ENCODE measurements around the gene FBRSL1. TPM values are rescaled to one million over a fixed set of nuclear protein-coding genes. Genes with fewer than 3 reads are reported as not detected.

FBRSL1 gene
- total and polyA plus RNA-seq, 9 of the 15 experiments (the other 6 are each of a cell fraction or from before 2014, with no cell fraction given) = 0.24 to 129 (median 7.3) TPM

- peaks cover 0 to 66% of the 10 kb centered on the region in 2 experiments; a peak in 2 of 5 replicates for H3K4me1 ChIP-seq (replicated peaks in 1 of 2; ENCODE audit: control insufficient read depth in 2 of 2, insufficient read depth in 2 of 2, low read length in 2 of 2)
- FAIRE-seq = no peak
- no peaks in the 10 kb centered on the region for H3K9me3 ChIP-seq (replicated peaks; ENCODE audit: control insufficient read depth, insufficient read depth, low read depth, low read length)
- H3K79me2 ChIP-seq (ENCODE audit: control insufficient read depth, insufficient read depth, low read length) = 0 out of 3 replicates have a peak, but pooled peaks cover 3% of the 10 kb centered on the region
- 77% methylated on average over 24 of the region's 28 CpGs for WGBS (ENCODE audit: insufficient coverage, low coverage, missing lambda C conversion rate)
- H3K9me1 ChIP-seq (ENCODE audit: control insufficient read depth, insufficient read depth, low read length) = peaks cover 6% of the 10 kb centered on the region
- TF ChIP-seq ATF6 (CRISPR knock-in tag; IDR thresholded peaks at IDR 0.05) (no peak), TSC22D4 (tag; IDR thresholded peaks at IDR 0.05) (no peak), HOMEZ (CRISPR knock-in tag; IDR thresholded peaks at IDR 0.05) (no peak), POLR2G (IDR thresholded peaks at IDR 0.05; ENCODE audit: low read depth, low read length) (peak; percentile 51)
- ChIA-PET CTCF (ENCODE audit: low intra/inter-chr PET ratio) (no interaction called here), POLR2A (interaction anchor here (0.6 to 1.0 kb wide), 4 partner anchors 9 to 111 kb away, joined by 3 to 4 read pairs (median 4); no protein-coding TSS in a partner anchor)
- H3K27me3 ChIP-seq (ENCODE audit: control insufficient read depth in 2 of 2, insufficient read depth in 2 of 2, low read length in 2 of 2) = no peaks in the 10 kb centered on the region
- peaks cover 6% of the 10 kb centered on the region; the same call in 1 of the 2 replicates for H4K20me1 ChIP-seq (replicated peaks; ENCODE audit: control insufficient read depth, insufficient read depth, low read length)
- no peak overlapping the region for H3K4me3 ChIP-seq
- peak overlapping the region in 1 of 2 experiments; percentile 35; a peak in 2 of 4 replicates for H3K9ac ChIP-seq (ENCODE audit: insufficient read depth in 1 of 2, low read depth in 2 of 2, low read length in 2 of 2)
- BruUV-seq (replicated peaks) = no TSS peak
- no peak overlapping the region for H2AFZ ChIP-seq (ENCODE audit: low read depth, low read length)
- peaks cover 29% of the 10 kb centered on the region; the same call in 1 of the 3 replicates for H3K36me3 ChIP-seq (ENCODE audit: control insufficient read depth, insufficient read depth, low read length)
- in situ Hi-C loops (cut with MboI) (no loop called here), intact Hi-C loops (cut with micrococcal nuclease) (no loop called here)
- no peak overlapping the region for H3K4me2 ChIP-seq (ENCODE audit: insufficient read depth, low read length)
- DNase-seq (ENCODE audit: extremely low read depth in 1 of 4, low spot score in 3 of 4) = peak in 1 of 4 experiments; percentile 5
- ATAC-seq = no peak
- no peak overlapping the region for H3K27ac ChIP-seq (ENCODE audit: extremely low read depth, low read depth, low read length)
These were observed 22.5 kb downstream of the FBRSL1 start for GRCh38 chr12:132512197-132513069.
